Measurements from ENCODE around the gene SEC31A.

DNA sequence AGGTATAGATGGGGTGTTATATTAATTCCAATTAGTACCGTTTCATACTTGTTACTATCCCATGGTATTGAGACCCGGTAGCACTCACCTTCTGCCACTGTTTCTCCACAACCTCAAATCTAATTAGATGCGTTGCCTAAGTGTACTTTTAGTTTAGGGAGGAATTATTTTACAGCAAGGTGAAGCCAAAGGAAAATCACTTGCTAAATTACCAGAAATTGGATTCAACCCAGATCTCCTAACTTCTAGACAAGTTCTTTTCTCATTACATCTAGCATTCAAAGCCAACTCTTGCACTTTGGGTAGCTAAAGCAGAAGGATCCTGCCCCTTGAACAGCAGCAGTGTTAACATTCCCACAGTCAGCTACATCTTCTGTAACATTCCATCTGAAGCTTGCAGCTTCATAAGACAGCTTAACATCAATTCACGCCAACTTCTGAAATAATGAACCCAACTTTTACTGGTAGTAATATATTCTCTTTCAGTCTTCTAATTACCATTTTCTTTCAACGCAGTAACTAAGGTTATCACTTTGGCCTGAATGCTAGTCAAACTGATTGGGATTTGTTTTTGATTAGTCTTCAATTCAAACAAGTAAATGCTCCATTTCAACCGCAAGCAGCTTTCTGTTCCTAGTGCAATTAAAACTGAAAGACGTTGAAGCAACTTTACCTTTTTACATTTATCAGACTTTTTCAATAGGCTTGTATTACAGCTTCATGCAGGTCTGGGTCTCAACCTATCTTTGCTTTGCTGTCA is 934 bp upstream of the SEC31A start:
- TF ChIP-seq GATA2 (IDR thresholded peaks at IDR 0.05; ENCODE audit: low read depth, low read length) (no peak), GATA3 (IDR thresholded peaks at IDR 0.05; ENCODE audit: low read depth, low read length) (no peak)
